NCI-H146 treated with DMSO at 0.1 percent for 48 hours (cell line): Measurements from ENCODE around the gene GRIK1.

Experiments
- DNase-seq: peaks from one replicate; lab custom pipeline; 2025; ENCODE audit not compliant: unreplicated experiment; lab: John Stamatoyannopoulos, UW

The GRIK1 gene

DNA sequence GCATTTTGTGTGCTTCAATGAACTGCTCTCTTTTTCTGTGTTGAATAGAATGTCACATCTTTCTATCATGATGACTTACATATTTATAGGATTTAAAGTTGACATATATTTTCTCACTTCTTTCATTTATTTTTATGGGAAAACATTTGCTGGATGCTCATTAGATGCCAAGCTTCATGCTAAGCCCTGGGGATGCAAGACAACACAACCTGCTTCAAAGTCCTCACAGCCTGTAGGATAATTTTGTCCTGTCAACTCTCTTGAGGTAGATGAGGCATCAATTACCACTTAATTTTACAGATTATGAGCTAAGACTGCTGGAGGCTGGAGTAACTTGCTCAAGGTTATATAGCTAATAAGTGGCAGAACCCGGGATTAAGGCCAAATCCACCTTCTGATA is 264.3 kb downstream of the GRIK1 start:
- no peak for DNase-seq

- no peak for DNase-seq
These were observed 265.5 kb downstream of the GRIK1 start for GRCh38 chr21:29674343-29674742.

- DNase-seq = no peak
These were observed 266.6 kb downstream of the GRIK1 start for GRCh38 chr21:29673096-29673610.

DNA sequence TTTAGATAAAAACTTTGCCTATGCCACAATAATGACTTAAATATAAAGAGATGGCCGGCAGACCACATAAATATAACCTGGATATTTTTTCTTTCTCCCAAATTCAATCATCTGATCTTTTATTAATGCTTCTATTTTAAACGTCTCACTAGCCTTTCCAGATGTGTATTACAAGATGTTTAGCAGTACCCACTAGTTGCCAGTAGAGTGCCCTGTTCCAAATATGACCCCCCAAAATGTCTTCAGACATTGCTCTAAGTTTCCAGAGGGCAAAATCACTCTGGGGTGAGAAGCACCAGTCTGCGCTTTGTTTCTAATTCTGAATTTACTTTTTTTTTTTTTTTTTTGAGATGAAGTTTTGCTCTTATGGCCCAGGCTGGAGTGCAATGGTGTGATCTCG is 268.1 kb downstream of the GRIK1 start:
- DNase-seq = no peak

- DNase-seq = no peak
These were observed 269.6 kb downstream of the GRIK1 start for GRCh38 chr21:29670228-29670627.

- no peak for DNase-seq
These were observed 270.4 kb downstream of the GRIK1 start for GRCh38 chr21:29669416-29669815.

GRCh38 chr21:29667651-29668050 is 272.1 kb downstream of the GRIK1 start:
- DNase-seq = no peak

DNA sequence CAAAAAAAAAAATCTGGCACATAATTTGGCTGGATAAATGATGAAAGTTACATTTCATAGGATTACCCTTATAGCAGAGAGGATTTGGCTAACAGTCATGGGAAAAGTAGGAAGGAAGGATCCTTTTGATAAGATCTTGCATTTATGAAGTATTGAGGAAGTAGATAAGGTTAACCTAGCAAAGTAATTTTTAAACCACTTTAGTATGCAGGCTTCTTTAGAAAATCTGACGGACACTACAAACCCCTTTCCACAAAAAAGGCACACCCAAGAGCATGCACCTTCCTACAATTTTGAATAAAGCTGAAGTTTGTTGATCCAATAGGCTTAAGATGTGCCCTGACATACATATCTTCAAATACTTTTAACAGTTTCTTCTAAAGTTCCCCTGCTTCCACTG is 275.2 kb downstream of the GRIK1 start:
- no peak for DNase-seq

DNA sequence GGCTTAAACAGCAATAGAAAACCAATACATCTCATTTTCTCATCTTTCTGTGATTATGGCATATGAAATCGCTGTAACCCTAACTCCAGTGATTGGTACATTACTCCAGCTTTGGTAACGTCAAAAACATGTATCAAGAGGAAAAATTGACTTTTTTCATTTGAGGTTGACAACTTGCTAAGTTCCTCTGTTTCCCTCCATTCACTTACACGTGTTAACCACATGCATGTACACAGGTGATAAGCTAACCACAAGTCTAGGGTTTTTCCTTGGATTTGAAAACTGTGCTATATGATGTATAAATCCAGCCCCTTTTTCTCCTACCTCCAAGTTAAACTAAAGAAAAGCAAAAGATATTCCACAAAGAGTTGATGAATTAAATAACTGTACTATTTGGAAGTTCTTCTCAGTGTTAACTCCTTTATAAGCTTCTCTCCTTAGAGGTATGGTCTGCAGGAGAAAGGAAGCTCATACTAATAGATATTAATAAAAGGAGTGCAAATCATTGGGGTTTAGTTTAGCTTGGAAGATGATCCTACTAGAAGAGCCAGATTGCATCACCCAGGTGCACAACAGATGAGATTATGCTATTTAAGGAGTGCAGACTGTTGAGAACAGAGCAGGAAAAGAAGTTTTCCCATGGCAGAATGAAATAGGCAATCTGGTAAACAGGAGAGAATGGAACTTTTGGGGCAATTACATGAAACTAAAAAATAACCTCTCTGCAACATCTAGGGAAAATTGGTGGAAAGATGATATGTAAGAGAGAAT is 277.9 kb downstream of the GRIK1 start:
- no peak for DNase-seq

- DNase-seq = no peak
These were observed 279.6 kb downstream of the GRIK1 start for GRCh38 chr21:29660047-29660720.

- DNase-seq = no peak
These were observed 280.9 kb downstream of the GRIK1 start for GRCh38 chr21:29658934-29659203.

GRCh38 chr21:29658177-29658933 is 281.4 kb downstream of the GRIK1 start:
- no peak for DNase-seq

GRCh38 chr21:29657240-29657989 is 282.4 kb downstream of the GRIK1 start:
- no peak for DNase-seq

- no peak for DNase-seq
These were observed 283.1 kb downstream of the GRIK1 start for GRCh38 chr21:29656504-29657239.

GRCh38 chr21:29655577-29655976 is 284.2 kb downstream of the GRIK1 start:
- DNase-seq = no peak

GRCh38 chr21:29654855-29655254 is 284.9 kb downstream of the GRIK1 start:
- no peak for DNase-seq

- DNase-seq = no peak
These were observed 285.6 kb downstream of the GRIK1 start for GRCh38 chr21:29654203-29654602.

DNA sequence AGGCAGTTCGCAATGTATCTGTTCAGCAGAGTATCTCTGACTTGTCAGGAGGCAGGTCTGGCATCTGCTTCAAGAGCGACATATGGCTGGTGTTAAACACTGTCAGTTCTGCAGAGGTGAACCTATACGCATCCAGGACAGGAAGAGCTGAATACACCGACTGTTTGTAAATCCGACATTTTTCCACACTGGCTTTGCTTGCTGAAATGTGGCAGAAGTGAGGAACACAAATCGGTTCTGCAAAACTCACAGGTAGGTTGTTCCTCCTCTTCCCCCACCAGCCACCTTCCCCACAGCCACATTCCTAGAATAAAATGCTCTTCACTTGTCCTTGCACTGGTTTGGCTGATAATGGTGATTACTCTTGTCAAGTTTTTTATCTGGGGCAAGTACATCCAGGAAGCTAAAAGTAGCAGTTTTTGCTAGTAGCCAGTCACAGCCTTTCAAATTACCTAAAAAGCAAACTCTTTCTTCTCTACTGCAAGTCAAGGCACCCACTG is 289.2 kb downstream of the GRIK1 start:
- DNase-seq = no peak

- no peak for DNase-seq
These were observed 290.4 kb downstream of the GRIK1 start for GRCh38 chr21:29649406-29649814.

GRCh38 chr21:29648710-29649240 is 291.0 kb downstream of the GRIK1 start:
- no peak for DNase-seq
